Neural cell (in vitro differentiated cells): ENCODE measurements around the gene NFX1. TPM values are rescaled to one million over a fixed set of nuclear protein-coding genes. Genes with fewer than 3 reads are reported as not detected.
A peak's percentile ranks its signal among the peaks of the same experiment; 100 is the strongest.

Experiments
- H2AFZ ChIP-seq: fragments of 200-600, 300-800 bp; sonication (generic), shearing (Covaris generic); 2 replicates; pipeline ENCODE4 v1.6.0; 2014; ENCODE audit warnings: low read depth, mild to moderate bottlenecking, antibody characterized with exemption, low read length, moderate library complexity
- H3F3A ChIP-seq: fragments of 200-600 bp; shearing (Covaris generic); 2 replicates; pipeline ENCODE4 v1.6.1; 2016; ENCODE audit warnings: mild to moderate bottlenecking, moderate library complexity, mixed read lengths, antibody characterized with exemption, low read length; ENCODE audit not compliant: insufficient read depth, poor library complexity, severe bottlenecking
- H3K27ac ChIP-seq: fragments of 200-600, 300-800 bp; sonication (generic), shearing (Covaris generic); 2 replicates; pipeline ENCODE4 v1.5.1; 2014; ENCODE audit warnings: mild to moderate bottlenecking, low read length, moderate library complexity
- H3K27me3 ChIP-seq: fragments of 300-800, 200-600 bp; sonication (generic), shearing (Covaris generic); 2 replicates; pipeline ENCODE4 v1.6.0; 2014; ENCODE audit warnings: mild to moderate bottlenecking, low read depth, low read length, moderate library complexity; ENCODE audit not compliant: insufficient read depth
- H3K36me3 ChIP-seq: fragments of 300-800, 200-600 bp; sonication (generic), shearing (Covaris generic); 2 replicates; pipeline ENCODE4 v1.5.1; 2014; ENCODE audit warnings: mild to moderate bottlenecking, antibody characterized with exemption, low read length, moderate library complexity; ENCODE audit not compliant: insufficient read depth
- H3K4me2 ChIP-seq: fragments of 300-800, 200-600 bp; sonication (generic), shearing (Covaris generic); 2 replicates; pipeline ENCODE4 v1.6.0; 2014; ENCODE audit warnings: mild to moderate bottlenecking, low read length
- H3K4me3 ChIP-seq: fragments of 300-800, 200-600 bp; sonication (generic), shearing (Covaris generic); 2 replicates; pipeline ENCODE4 v1.5.1; 2014; ENCODE audit warnings: mild to moderate bottlenecking, low read length, moderate library complexity
- H3K79me2 ChIP-seq: fragments of 200-600 bp; shearing (Covaris generic); replicated peaks from 2 replicates; pipeline ENCODE4 v1.6.0; 2014; ENCODE audit warnings: mild to moderate bottlenecking, low read length, moderate library complexity; ENCODE audit not compliant: insufficient read depth
- H3K9ac ChIP-seq: fragments of 300-800, 200-600 bp; sonication (generic), shearing (Covaris generic); 2 replicates; pipeline ENCODE4 v1.6.1; 2016; ENCODE audit warnings: mild to moderate bottlenecking, low read length, mixed read lengths
- H3K9me2 ChIP-seq: fragments of 200-600 bp; shearing (Covaris generic); 2 replicates; pipeline ENCODE4 v1.6.1; 2016; ENCODE audit warnings: mild to moderate bottlenecking, low read length, mixed read lengths; ENCODE audit not compliant: insufficient read depth
- H3K9me3 ChIP-seq: fragments of 200-600, 300-800 bp; sonication (generic), shearing (Covaris generic); 2 replicates; pipeline ENCODE4 v1.6.1; 2016; ENCODE audit warnings: mild to moderate bottlenecking, mixed run types, low read length, moderate library complexity, mixed read lengths
- H4K20me1 ChIP-seq: fragments of 200-600 bp; shearing (Covaris generic); 2 replicates; pipeline ENCODE4 v1.6.1; 2016; ENCODE audit warnings: mild to moderate bottlenecking, mixed run types; ENCODE audit not compliant: insufficient read depth
- CTCF ChIP-seq: fragments of 450-650 bp; IDR thresholded peaks from 2 replicates; pipeline ENCODE4 v1.5.1; 2014; ENCODE audit warnings: antibody characterized with exemption, mild to moderate bottlenecking, moderate library complexity; ENCODE audit not compliant: poor library complexity, severe bottlenecking
- EP300 ChIP-seq: fragments of 450-650 bp; conservative IDR thresholded peaks from 2 replicates; pipeline ENCODE4 v1.6.1; 2014; ENCODE audit warnings: antibody characterized with exemption, mild to moderate bottlenecking, moderate library complexity; ENCODE audit not compliant: poor library complexity, severe bottlenecking
- EZH2 ChIP-seq: fragments of 200-600, 300-800 bp; shearing (Covaris generic), sonication (generic); IDR thresholded peaks from 2 replicates; pipeline ENCODE4 v1.6.1; 2014; ENCODE audit warnings: antibody characterized with exemption, low read length, borderline replicate concordance, mild to moderate bottlenecking; ENCODE audit not compliant: insufficient read depth, poor library complexity, severe bottlenecking
- MXI1 ChIP-seq: fragments of 450-650 bp; conservative IDR thresholded peaks from 2 replicates; pipeline ENCODE4 v1.6.1; 2014; ENCODE audit warnings: antibody characterized with exemption, mild to moderate bottlenecking; ENCODE audit not compliant: poor library complexity, severe bottlenecking
- POLR2AphosphoS5 ChIP-seq: IDR thresholded peaks from 2 replicates; pipeline ENCODE4 v1.6.1; 2012
- RAD21 ChIP-seq: fragments of 450-650 bp; conservative IDR thresholded peaks from 2 replicates; pipeline ENCODE4 v1.6.1; 2014; ENCODE audit warnings: antibody characterized with exemption, mild to moderate bottlenecking, moderate library complexity
- REST ChIP-seq: IDR thresholded peaks from 2 replicates; pipeline ENCODE4 v1.6.1; 2012; ENCODE audit warnings: borderline replicate concordance
- SMC3 ChIP-seq: fragments of 450-650 bp; conservative IDR thresholded peaks from 2 replicates; pipeline ENCODE4 v1.6.1; 2014; ENCODE audit warnings: antibody characterized with exemption, mild to moderate bottlenecking, moderate library complexity; ENCODE audit not compliant: poor library complexity
- TAF1 ChIP-seq: IDR thresholded peaks from 2 replicates; pipeline ENCODE4 v1.6.1; 2012; ENCODE audit warnings: low read depth
- polyA plus RNA-seq: library from polyadenylated mRNA; depleted of rRNA; stranded (reverse); fragments of >200 nt; gene quantifications from 2 replicates; pipeline ENCODE4 v1.2.3, GENCODE V29; 2014

Gene NFX1
- polyA plus RNA-seq, 1 donor from 2014 or later: 14.7 TPM

GRCh38 chr9:33288828-33289483 lies 1.4 kb upstream of the NFX1 start:
- Histone ChIP-seq H3K4me2 (no peak overlapping the region), H3K27ac (peak overlapping the region; percentile 100), H3K27me3 (no peaks in the 10 kb centered on the region), H3K36me3 (no peaks in the 10 kb centered on the region), H2AFZ (no peak overlapping the region), H3K9me2 (no peaks in the 10 kb centered on the region), H3K79me2 (peaks cover 25% of the 10 kb centered on the region), H3K9ac (no peak overlapping the region), H3K4me3 (peak overlapping the region; percentile 77), H3K9me3 (no peaks in the 10 kb centered on the region), H4K20me1 (no peaks in the 10 kb centered on the region), H3F3A (no peaks in the 10 kb centered on the region)
- TF ChIP-seq MXI1 (no peak), REST (no peak), EZH2 (no peak), RAD21 (no peak), TAF1 (no peak)

- H3K79me2 ChIP-seq: peaks cover 27% of the 10 kb centered on the region
- H3K27me3 ChIP-seq: no peaks in the 10 kb centered on the region
- no peaks in the 10 kb centered on the region for H3K36me3 ChIP-seq
- peak overlapping the region; percentile 98 for H3K9ac ChIP-seq
- peak overlapping the region; percentile 88 for H2AFZ ChIP-seq
- H3K4me3 ChIP-seq: peak overlapping the region; percentile 77
- H3K27ac ChIP-seq: peak overlapping the region; percentile 100
- H3K9me2 ChIP-seq: no peaks in the 10 kb centered on the region
- no peak for TF ChIP-seq EP300
- no peak for TF ChIP-seq MXI1
- TF ChIP-seq SMC3: no peak
- no peak for TF ChIP-seq REST
- TF ChIP-seq RAD21: no peak
- no peak for TF ChIP-seq TAF1
- no peak for TF ChIP-seq POLR2AphosphoS5
- no peak for TF ChIP-seq CTCF
- no peak for TF ChIP-seq EZH2
- peak overlapping the region; percentile 70 for H3K4me2 ChIP-seq
- no peaks in the 10 kb centered on the region for H4K20me1 ChIP-seq
- no peaks in the 10 kb centered on the region for H3K9me3 ChIP-seq
- H3F3A ChIP-seq: no peaks in the 10 kb centered on the region
These were observed 820 bp upstream of the NFX1 start for GRCh38 chr9:33289496-33289895.
